ENCODE results near the gene EIF3D.
"Not testable (repeated sequence)": the region's sequence is repeated elsewhere in the genome, so short reads cannot be mapped to it uniquely, and the experiment has no call there.

The EIF3D gene

DNA sequence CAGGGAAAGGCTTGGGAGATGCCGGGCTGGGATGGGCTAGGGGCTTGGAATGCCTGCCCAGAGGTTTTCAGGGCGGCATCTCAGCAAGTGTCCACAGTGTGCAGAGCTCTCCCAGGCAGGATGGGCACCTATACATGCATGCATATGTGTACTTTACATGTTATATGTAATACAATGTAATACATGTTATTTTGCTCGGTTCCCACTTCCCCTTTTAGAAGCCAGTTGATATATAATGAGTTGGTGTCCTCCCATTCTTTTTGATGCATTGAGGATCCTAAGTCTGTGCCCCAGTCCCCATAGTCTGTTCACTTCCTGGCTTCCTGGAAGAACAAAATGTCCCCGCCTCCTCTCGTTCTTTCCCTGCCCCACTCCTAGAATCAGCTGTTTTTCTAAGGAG lies 20.1 kb upstream of the EIF3D start:
- no peak overlapping the region for H3K27ac ChIP-seq (ENCODE audit: low read depth, low read length)
- H3K4me3 ChIP-seq (ENCODE audit: low read depth, low read length) = no peak overlapping the region
- no peaks in the 10 kb centered on the region; the same call in 1 of the 2 replicates for H3K27me3 ChIP-seq (ENCODE audit: control insufficient read depth, insufficient read depth, low read length)
- H3K4me1 ChIP-seq (ENCODE audit: control insufficient read depth, insufficient read depth, low read length) = peaks cover 26% of the 10 kb centered on the region
- no peaks in the 10 kb centered on the region for H3K36me3 ChIP-seq (ENCODE audit: control insufficient read depth, insufficient read depth, low read length)
- H3K9ac ChIP-seq (ENCODE audit: low read length) = peak overlapping the region; percentile 20
- no peaks in the 10 kb centered on the region for H3K9me3 ChIP-seq (ENCODE audit: control insufficient read depth, insufficient read depth, low read depth, low read length)

DNA sequence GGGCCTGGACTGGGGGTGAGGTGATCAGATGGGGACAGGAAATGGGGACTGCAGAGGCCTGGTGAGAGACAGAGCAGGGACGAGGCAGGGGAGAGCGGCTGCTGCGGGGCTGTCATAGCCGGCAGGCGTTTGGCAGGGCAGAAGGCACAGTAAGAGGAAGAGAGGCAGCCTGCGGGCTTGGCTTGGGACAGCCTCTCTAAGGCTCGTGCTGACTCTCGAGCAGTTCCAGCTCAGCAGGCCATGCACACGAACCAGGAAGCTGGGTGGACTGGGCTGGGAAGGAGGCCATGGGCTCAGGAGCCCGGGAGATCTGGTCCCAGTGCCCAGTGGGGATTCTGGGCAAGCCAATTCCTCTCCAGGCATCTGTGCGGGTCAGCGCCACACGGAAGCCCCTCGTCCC lies 19.6 kb upstream of the EIF3D start:
- Histone ChIP-seq H3K4me1 (ENCODE audit: control insufficient read depth, insufficient read depth, low read length) (peaks cover 26% of the 10 kb centered on the region), H3K27ac (ENCODE audit: low read depth, low read length) (no peak overlapping the region), H3K4me3 (ENCODE audit: low read depth, low read length) (no peak overlapping the region), H3K9me3 (ENCODE audit: control insufficient read depth, insufficient read depth, low read depth, low read length) (no peaks in the 10 kb centered on the region), H3K27me3 (ENCODE audit: control insufficient read depth, insufficient read depth, low read length) (no peaks in the 10 kb centered on the region; the same call in 1 of the 2 replicates), H3K9ac (ENCODE audit: low read length) (peak overlapping the region; percentile 20), H3K36me3 (ENCODE audit: control insufficient read depth, insufficient read depth, low read length) (no peaks in the 10 kb centered on the region)

DNA sequence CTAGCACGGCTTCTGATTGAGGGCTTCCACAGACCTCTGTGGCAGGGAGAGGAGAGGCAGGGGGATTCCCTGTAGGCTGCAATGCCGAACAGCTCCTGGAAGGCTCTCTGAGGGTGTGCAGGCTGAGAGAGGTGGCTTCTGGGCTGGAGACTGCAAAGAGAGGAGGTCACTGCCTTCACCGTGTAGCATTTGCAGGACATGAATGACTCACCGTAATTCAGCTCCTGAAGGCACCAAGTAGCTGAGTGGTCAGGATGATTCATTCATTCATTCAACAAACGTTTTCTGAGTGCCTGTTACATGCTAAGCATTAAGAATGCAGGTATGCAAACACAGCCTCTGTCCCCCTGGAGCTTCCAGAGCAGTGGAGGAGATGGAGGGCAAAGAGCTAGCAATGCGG lies 18.0 kb upstream of the EIF3D start:
- H3K9ac ChIP-seq (ENCODE audit: low read length) = no peak overlapping the region
- H3K4me3 ChIP-seq (ENCODE audit: low read depth, low read length) = no peak overlapping the region
- no peaks in the 10 kb centered on the region for H3K9me3 ChIP-seq (ENCODE audit: control insufficient read depth, insufficient read depth, low read depth, low read length)
- H3K36me3 ChIP-seq (ENCODE audit: control insufficient read depth, insufficient read depth, low read length) = no peaks in the 10 kb centered on the region
- H3K4me1 ChIP-seq (ENCODE audit: control insufficient read depth, insufficient read depth, low read length) = peaks cover 26% of the 10 kb centered on the region
- no peak overlapping the region for H3K27ac ChIP-seq (ENCODE audit: low read depth, low read length)
- H3K27me3 ChIP-seq (ENCODE audit: control insufficient read depth, insufficient read depth, low read length) = no peaks in the 10 kb centered on the region; the same call in 1 of the 2 replicates

DNA sequence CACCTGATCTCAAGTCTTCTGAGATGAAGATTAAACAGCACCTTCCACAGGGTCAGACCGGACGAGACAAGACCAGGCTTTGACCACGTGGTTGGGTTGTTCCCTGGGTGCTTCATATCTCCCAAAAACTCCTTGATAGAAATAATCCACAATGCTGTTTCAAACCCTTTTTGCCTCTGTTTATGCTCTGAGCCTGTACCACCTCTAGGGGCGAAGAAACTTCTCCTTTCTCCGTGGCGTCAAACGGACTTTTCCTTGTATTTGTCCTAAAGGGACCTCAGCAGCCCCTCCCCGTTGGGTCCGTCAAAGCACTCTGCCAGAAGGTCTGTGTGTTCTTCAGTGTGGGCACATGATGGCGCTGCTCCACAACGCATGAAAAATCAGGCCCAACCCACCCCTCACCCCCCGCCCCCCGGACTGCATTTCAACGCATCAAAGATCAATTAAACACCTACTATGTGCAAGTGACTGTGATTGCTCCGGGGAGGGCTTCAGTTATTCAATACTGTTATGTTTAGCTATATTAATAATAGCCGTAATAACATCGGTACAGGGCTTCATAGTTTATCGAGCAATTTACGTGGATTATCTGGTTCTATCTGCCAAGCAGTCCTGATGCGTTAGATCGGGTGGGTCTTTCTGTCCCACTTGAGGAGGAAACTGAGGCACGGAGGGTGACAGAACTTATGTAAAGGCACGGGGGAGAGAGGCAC lies 17.3 kb upstream of the EIF3D start:
- Histone ChIP-seq H3K4me1 (ENCODE audit: control insufficient read depth, insufficient read depth, low read length) (peaks cover 26% of the 10 kb centered on the region), H3K27me3 (ENCODE audit: control insufficient read depth, insufficient read depth, low read length) (no peaks in the 10 kb centered on the region; the same call in 1 of the 2 replicates), H3K9me3 (ENCODE audit: control insufficient read depth, insufficient read depth, low read depth, low read length) (no peaks in the 10 kb centered on the region), H3K27ac (ENCODE audit: low read depth, low read length) (no peak overlapping the region), H3K36me3 (ENCODE audit: control insufficient read depth, insufficient read depth, low read length) (no peaks in the 10 kb centered on the region), H3K4me3 (ENCODE audit: low read depth, low read length) (no peak overlapping the region), H3K9ac (ENCODE audit: low read length) (no peak overlapping the region)

DNA sequence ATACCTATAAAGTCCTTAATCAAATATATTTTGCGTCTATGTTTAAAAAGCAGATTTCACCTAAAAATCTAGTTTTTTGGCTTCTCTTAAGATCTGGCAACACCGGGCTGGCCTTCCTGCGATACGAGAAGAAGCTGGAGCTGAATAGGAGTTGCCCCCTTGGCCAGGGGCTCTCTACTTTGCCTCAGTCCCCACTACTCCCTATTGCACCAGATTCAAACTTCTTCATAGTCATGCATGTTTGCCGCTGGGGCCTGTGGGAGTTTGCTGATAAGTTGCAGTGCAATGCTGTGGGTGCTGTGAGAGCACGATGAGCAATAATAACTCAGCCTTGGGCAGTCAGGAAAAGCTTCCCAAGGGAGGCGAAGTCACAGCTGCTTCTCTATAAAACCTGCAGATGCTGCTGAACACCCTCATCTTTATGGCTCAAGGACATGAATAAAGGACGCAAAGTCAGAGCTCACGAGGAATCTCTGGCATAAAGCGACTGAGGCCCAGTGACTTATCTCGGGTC lies 15.2 kb upstream of the EIF3D start:
- no peak overlapping the region for H3K9ac ChIP-seq (ENCODE audit: low read length)
- H3K36me3 ChIP-seq (ENCODE audit: control insufficient read depth, insufficient read depth, low read length) = no peaks in the 10 kb centered on the region
- H3K9me3 ChIP-seq (ENCODE audit: control insufficient read depth, insufficient read depth, low read depth, low read length) = no peaks in the 10 kb centered on the region
- no peak overlapping the region for H3K27ac ChIP-seq (ENCODE audit: low read depth, low read length)
- peaks cover 26% of the 10 kb centered on the region for H3K4me1 ChIP-seq (ENCODE audit: control insufficient read depth, insufficient read depth, low read length)
- H3K27me3 ChIP-seq (ENCODE audit: control insufficient read depth, insufficient read depth, low read length) = no peaks in the 10 kb centered on the region; the same call in 1 of the 2 replicates
- no peak overlapping the region for H3K4me3 ChIP-seq (ENCODE audit: low read depth, low read length)

DNA sequence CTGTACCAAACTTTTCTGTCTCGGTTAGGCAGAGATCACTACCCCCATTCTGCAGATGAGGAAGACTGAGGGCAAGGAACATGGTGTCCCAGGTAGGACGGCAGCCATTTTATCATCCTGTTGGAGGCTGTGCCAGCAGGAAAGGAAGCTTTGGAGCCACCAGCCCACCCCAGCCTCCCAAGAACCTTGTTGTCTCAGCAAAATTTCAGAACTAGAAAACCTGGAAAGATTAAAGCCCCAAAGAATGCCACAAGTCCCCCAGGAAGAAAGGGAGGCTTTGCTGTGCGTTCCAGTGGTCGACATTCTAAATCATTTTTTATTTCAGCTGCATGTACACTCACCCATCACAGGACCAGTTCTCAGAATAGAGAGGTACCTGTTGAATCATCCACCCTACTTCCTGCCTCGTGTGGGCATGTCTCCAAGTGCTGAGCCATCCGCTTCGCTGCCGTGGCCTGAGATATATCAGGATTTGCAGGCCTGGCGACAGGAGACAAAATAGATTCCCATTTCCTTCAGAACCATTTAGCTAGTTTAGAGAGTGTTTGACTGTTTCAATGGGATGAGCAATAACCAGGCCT lies 13.0 kb upstream of the EIF3D start:
- Histone ChIP-seq H3K9me3 (ENCODE audit: control insufficient read depth, insufficient read depth, low read depth, low read length) (no peaks in the 10 kb centered on the region), H3K4me1 (ENCODE audit: control insufficient read depth, insufficient read depth, low read length) (peaks cover 8% of the 10 kb centered on the region; the same call in 1 of the 2 replicates), H3K36me3 (ENCODE audit: control insufficient read depth, insufficient read depth, low read length) (no peaks in the 10 kb centered on the region), H3K27me3 (ENCODE audit: control insufficient read depth, insufficient read depth, low read length) (no peaks in the 10 kb centered on the region; the same call in 1 of the 2 replicates), H3K9ac (ENCODE audit: low read length) (no peak overlapping the region), H3K27ac (ENCODE audit: low read depth, low read length) (no peak overlapping the region), H3K4me3 (ENCODE audit: low read depth, low read length) (no peak overlapping the region)

DNA sequence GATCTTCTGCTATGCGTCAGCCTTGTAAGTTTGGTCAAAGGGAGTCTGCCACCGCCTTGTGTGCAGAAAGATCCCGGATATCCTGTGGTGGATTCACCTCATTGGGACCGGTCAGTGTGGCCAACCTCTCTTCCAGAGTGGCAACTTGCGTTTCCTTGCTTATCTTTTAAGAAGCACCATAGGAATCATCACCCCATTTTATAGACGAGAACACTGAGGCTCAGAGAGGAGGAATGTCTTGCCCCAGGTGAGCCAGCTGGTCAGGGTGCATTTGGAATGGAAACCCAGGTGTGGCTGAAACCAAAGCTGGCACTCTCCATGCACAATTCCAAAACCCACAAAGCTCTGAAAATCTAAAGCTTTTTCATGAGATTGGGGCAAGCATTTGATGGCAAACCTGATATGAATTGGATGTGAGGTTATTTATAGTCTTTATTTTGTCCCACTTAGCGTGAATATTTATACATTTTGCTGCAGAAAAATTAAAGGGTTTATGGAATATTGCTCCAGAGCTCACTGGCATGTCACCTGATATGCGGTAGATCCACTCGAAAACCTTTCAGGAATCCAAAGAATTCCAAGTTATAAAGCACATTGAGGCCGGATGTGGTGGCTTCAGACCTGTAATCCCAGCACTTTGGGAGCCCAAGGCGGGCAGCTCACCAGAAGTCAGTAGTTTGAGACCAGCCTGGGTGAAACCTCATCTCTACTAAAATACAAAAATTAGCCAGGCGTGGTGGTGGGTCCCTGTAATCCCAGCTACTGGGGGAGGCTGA lies 12.1 kb upstream of the EIF3D start:
- Histone ChIP-seq H3K9ac (ENCODE audit: low read length) (no peak overlapping the region), H3K27me3 (ENCODE audit: control insufficient read depth, insufficient read depth, low read length) (no peaks in the 10 kb centered on the region; the same call in 1 of the 2 replicates), H3K9me3 (ENCODE audit: control insufficient read depth, insufficient read depth, low read depth, low read length) (no peaks in the 10 kb centered on the region), H3K4me3 (ENCODE audit: low read depth, low read length) (no peak overlapping the region), H3K4me1 (ENCODE audit: control insufficient read depth, insufficient read depth, low read length) (peaks cover 10% of the 10 kb centered on the region; the same call in 1 of the 2 replicates), H3K36me3 (ENCODE audit: control insufficient read depth, insufficient read depth, low read length) (no peaks in the 10 kb centered on the region), H3K27ac (ENCODE audit: low read depth, low read length) (no peak overlapping the region)

DNA sequence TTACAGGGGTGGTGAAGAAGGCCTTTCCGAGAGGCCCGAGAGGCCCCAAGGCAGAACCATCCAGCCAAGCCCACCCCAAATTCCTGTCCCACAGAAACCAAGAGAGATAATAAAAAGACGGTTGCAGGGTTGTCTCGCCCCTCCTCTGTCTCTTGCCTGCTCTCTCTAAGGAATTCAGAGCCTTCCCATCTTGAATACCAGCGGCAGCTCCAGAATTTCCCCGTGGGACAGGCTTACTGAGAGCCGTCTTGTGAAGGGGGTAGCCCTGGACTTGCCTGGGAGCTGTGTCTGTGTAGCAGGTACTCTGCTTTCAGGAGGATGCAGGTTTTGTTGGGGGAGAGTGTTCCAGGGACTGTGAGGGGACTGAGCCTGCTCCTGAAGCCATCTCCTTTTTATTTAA lies 9.6 kb upstream of the EIF3D start:
- Histone ChIP-seq H3K4me3 (ENCODE audit: low read depth, low read length) (no peak overlapping the region), H3K36me3 (ENCODE audit: control insufficient read depth, insufficient read depth, low read length) (no peaks in the 10 kb centered on the region), H3K9ac (ENCODE audit: low read length) (no peak overlapping the region), H3K27ac (ENCODE audit: low read depth, low read length) (no peak overlapping the region), H3K4me1 (ENCODE audit: control insufficient read depth, insufficient read depth, low read length) (peaks cover 11% of the 10 kb centered on the region; the same call in 1 of the 2 replicates), H3K27me3 (ENCODE audit: control insufficient read depth, insufficient read depth, low read length) (no peaks in the 10 kb centered on the region; the same call in 1 of the 2 replicates), H3K9me3 (ENCODE audit: control insufficient read depth, insufficient read depth, low read depth, low read length) (peaks cover 4% of the 10 kb centered on the region; the same call in 1 of the 2 replicates)

DNA sequence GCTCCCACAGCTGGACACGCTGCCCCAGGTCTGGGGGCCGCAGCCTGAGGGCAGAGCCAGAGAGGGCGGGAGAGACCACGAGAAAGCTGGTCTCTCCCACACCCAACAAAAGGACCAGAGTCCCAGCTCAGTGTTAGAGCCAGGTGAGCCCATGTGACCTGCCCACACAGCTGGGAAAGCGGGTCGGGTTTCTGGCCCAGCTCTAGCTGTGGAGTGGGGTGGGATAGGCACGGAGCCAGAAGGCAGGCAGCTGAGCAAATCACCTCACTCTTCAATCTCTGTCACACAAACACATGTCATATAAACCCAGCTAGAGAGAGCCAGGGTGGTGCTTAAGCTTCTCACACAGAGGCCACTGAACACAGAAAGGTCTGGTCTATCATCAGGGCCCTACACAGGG lies 7.8 kb upstream of the EIF3D start:
- Histone ChIP-seq H3K27ac (ENCODE audit: low read depth, low read length) (no peak overlapping the region), H3K9ac (ENCODE audit: low read length) (no peak overlapping the region), H3K4me1 (ENCODE audit: control insufficient read depth, insufficient read depth, low read length) (peaks cover 11% of the 10 kb centered on the region; the same call in 1 of the 2 replicates), H3K4me3 (ENCODE audit: low read depth, low read length) (no peak overlapping the region), H3K9me3 (ENCODE audit: control insufficient read depth, insufficient read depth, low read depth, low read length) (peaks cover 5% of the 10 kb centered on the region; the same call in 1 of the 2 replicates), H3K36me3 (ENCODE audit: control insufficient read depth, insufficient read depth, low read length) (no peaks in the 10 kb centered on the region), H3K27me3 (ENCODE audit: control insufficient read depth, insufficient read depth, low read length) (no peaks in the 10 kb centered on the region; the same call in 1 of the 2 replicates)

DNA sequence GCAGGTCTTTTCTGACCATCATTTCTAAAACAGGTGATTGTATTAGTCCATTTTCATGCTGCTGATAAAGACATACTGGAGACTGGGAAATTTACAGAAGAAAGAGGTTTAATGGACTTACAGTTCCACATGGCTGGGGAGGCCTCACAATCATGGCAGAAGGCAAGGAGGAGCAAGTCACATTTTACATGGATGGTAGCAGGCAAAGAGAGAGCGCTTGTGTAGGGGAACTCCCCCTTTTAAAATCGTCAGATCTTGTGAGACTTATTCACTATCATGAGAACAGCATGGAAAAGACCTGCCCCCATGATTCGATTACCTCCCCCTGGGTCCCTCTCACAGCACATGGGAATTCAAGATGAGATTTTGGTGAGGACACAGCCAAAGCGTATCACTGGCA lies 4.4 kb upstream of the EIF3D start:
- H3K9ac ChIP-seq (ENCODE audit: low read length); H3K27me3 ChIP-seq (ENCODE audit: control insufficient read depth, insufficient read depth, low read length); H3K27ac ChIP-seq (ENCODE audit: low read depth, low read length); H3K36me3 ChIP-seq (ENCODE audit: control insufficient read depth, insufficient read depth, low read length); H3K9me3 ChIP-seq (ENCODE audit: control insufficient read depth, insufficient read depth, low read depth, low read length); H3K4me3 ChIP-seq (ENCODE audit: low read depth, low read length): not testable (repeated sequence)
- peaks cover 19% of the 10 kb centered on the region for H3K4me1 ChIP-seq (ENCODE audit: control insufficient read depth, insufficient read depth, low read length)

Measured in HUES6 (cell line).